Pancreas (tissue), 10 donors: ENCODE data around the gene NKD1. TPM values are rescaled to one million over a fixed set of nuclear protein-coding genes. Genes with fewer than 3 reads are reported as not detected.

Experiments
- ATAC-seq, 4 donors: fragments of 200-7000 bp; cut with Tn5 transposase; one replicate each; pipeline versions ENCODE4 v1.8.0 to v1.9.1; 2020; ENCODE audit warnings: mild to moderate bottlenecking in 4 of 4, moderate library complexity in 4 of 4
- DNase-seq, 6 donors: peaks; one replicate each; pipeline ENCODE4 v3.0.0-alpha.2; 2020
- FAIRE-seq: peaks from 2 replicates; lab custom pipeline; 2012; peaks lifted over from hg19 to GRCh38; lab: Jason Lieb, UNC
- H3K27ac ChIP-seq, 4 donors: fragments of 200-600 bp; sonication (generic); 1 replicate in 3 of 4; 2 replicates in 1 of 4; pipeline versions ENCODE4 v1.5.0 to v1.8.0; 2020
- H3K27me3 ChIP-seq, 4 donors: fragments of 200-600 bp; one replicate each; pipeline ENCODE4 v1.8.0; 2021
- H3K36me3 ChIP-seq, 3 donors: fragments of 200-600 bp; sonication (generic) in 1 of 3; one replicate each; pipeline versions ENCODE4 v1.5.0 to v1.8.0; 2020 to 2021
- H3K4me1 ChIP-seq, 3 donors: fragments of 200-600 bp; one replicate each; pipeline ENCODE4 v1.8.0; 2021
- H3K4me3 ChIP-seq, 4 donors: fragments of 200-600 bp; sonication (generic) in 2 of 4; one replicate each; pipeline versions ENCODE4 v1.5.0 to v1.8.0; 2020 to 2021
- H3K9me3 ChIP-seq, 4 donors: fragments of 200-600 bp; one replicate each; pipeline ENCODE4 v1.8.0; 2021
- CTCF ChIP-seq, 4 donors: fragments of 200-600 bp; sonication (generic) in 3 of 4; IDR thresholded peaks; one replicate each; pipeline versions ENCODE4 v1.5.0 to v1.8.0; 2021; ENCODE audit warnings: antibody characterized with exemption in 4 of 4
- WGBS, 2 donors: extraction: QIAGEN DNeasy Blood & Tissue Kit; methylation state at CpG; one replicate each; pipeline ENCODE4 v1.1.7; 2013; 5-methylcytosine and 5-hydroxymethylcytosine counted together
- intact Hi-C, 3 donors: fragments of 100-400 bp; cut with DNase I; formaldehyde crosslinking; loops; one replicate each; pipeline versions ENCODE4 v1.11.1 to v1.14.2; 2022
- polyA plus RNA-seq, 2 donors: library from polyadenylated mRNA; stranded (reverse); fragments of 200-250 nt; gene quantifications; one replicate each; pipeline ENCODE4 v1.2.3, GENCODE V29; 2013
- total RNA-seq, 6 donors: library from RNA; stranded (reverse); fragmentation: NEBNext Ultra II Directional in 4 of 6; extraction: Animal tissue kit (Norgen Biotek cat#: 25700) in 4 of 6; gene quantifications; one replicate each; pipeline versions ENCODE4 v1.2.1 to v1.2.4, GENCODE V29; 2021 to 2023
- donor health status: healthy with polysubstance abuse.
- donor health status: DM: no; HTN: no; CAD: no; lungs with moderate emphysema.
- donor health status: DM: no; HTN: no; CAD: no.
- donor health status: control.
- donor health status: control.
- donor health status: Bipolar disorder and iron deficiency.
- donor health status: DM: yes; HTN: yes; CAD: no.
- donor health status: DM: no; HTN: no; CAD: no.
- donor health status: DM: no; HTN: no; CAD: no.
- donor health status: DM: yes; HTN: yes; CAD: no.

NKD1 gene
- total RNA-seq (1 to 10 TPM; 3.0 to 5.8 (median 5.1) TPM), polyA plus RNA-seq (1 to 10 TPM in 1 of 2 donors, under 1 TPM in 1; 0.45 to 1.1 TPM)

- peak; percentile 90 to 95 (median 92) for ATAC-seq
- DNase-seq, result peak; percentile 61 to 93 (median 78)
- no peak for TF ChIP-seq CTCF (IDR thresholded peaks at IDR 0.05)
- Histone ChIP-seq H3K9me3 (no peaks in the 10 kb centered on the region), H3K4me1 (no peaks in the 10 kb centered on the region), H3K36me3 (no peaks in the 10 kb centered on the region), H3K27me3 (no peaks in the 10 kb centered on the region), H3K27ac (peak within 1 kb of the TSS in 1 of 4 donors; percentile 41), H3K4me3 (peak within 1 kb of the TSS; percentile 75 to 87 (median 82))
- no peak for FAIRE-seq
- intact Hi-C loops, result loop anchor here in 1 of 3 donors (10.0 kb wide), 1 partner anchor 116 kb away; no protein-coding TSS in a partner anchor
- WGBS, 2 donors, result 0 to 1% methylated on average over 54 to 113 of the region's 113 CpGs
Measured at GRCh38 chr16:50548125-50548908, at the start of gene NKD1. TSS of gene NKD1 (plus strand) at chr16:50548396. CDS start at chr16:50548554, 158 bp downstream.

GRCh38 chr16:50498431-50499155 lies 49.6 kb upstream of the NKD1 start:
- Histone ChIP-seq H3K4me3 (no peak overlapping the region), H3K9me3 (no peaks in the 10 kb centered on the region), H3K27ac (no peak overlapping the region), H3K4me1 (no peaks in the 10 kb centered on the region), H3K27me3 (no peaks in the 10 kb centered on the region), H3K36me3 (no peaks in the 10 kb centered on the region)
- no peak for ATAC-seq
- no peak for TF ChIP-seq CTCF (IDR thresholded peaks at IDR 0.05)
- intact Hi-C loops, result no loop called here
- no peak for FAIRE-seq
- WGBS, 2 donors, result 43 to 53% methylated on average over 12 of the region's 12 CpGs
- no peak for DNase-seq

GRCh38 chr16:50499254-50499653 lies 48.9 kb upstream of the NKD1 start:
- H3K4me1 ChIP-seq, result no peaks in the 10 kb centered on the region
- TF ChIP-seq CTCF (IDR thresholded peaks at IDR 0.05), result no peak
- no peaks in the 10 kb centered on the region for H3K27me3 ChIP-seq
- H3K27ac ChIP-seq, result no peak overlapping the region
- no peaks in the 10 kb centered on the region for H3K36me3 ChIP-seq
- FAIRE-seq (no peak), ATAC-seq (no peak), DNase-seq (no peak)
- H3K9me3 ChIP-seq, result no peaks in the 10 kb centered on the region
- no peak overlapping the region for H3K4me3 ChIP-seq
- intact Hi-C loops, result no loop called here
- WGBS, 2 donors, result 76 to 87% methylated on average over 2 of the region's 2 CpGs

- Histone ChIP-seq H3K9me3 (no peaks in the 10 kb centered on the region), H3K27me3 (no peaks in the 10 kb centered on the region), H3K27ac (no peak overlapping the region), H3K4me3 (no peak overlapping the region), H3K4me1 (no peaks in the 10 kb centered on the region), H3K36me3 (no peaks in the 10 kb centered on the region)
- intact Hi-C loops, result no loop called here
- DNase-seq (no peak), ATAC-seq (no peak), FAIRE-seq (no peak)
- WGBS, 2 donors, result 73 to 81% methylated on average over 7 of the region's 7 CpGs
- no peak for TF ChIP-seq CTCF (IDR thresholded peaks at IDR 0.05)
Measured at GRCh38 chr16:50500171-50500874, 47.9 kb upstream of the NKD1 start.
